ENCODE data around the gene DOLK. TPM values are rescaled to one million over a fixed set of nuclear protein-coding genes. Genes with fewer than 3 reads are reported as not detected.

DOLK gene
- total and polyA plus RNA-seq, 10 of the 15 experiments (the other 5 are each of a cell fraction or from before 2014, with no cell fraction given), result 1.9 to 18.2 (median 9.1) TPM

- in situ Hi-C loops (cut with MboI), result no loop called here
- no peak overlapping the region for H3K4me2 ChIP-seq (ENCODE audit: control insufficient read depth, insufficient read depth)
- TF ChIP-seq TCF7 (IDR thresholded peaks at IDR 0.05; ENCODE audit: borderline replicate concordance) (no peak), USF2 (IDR thresholded peaks at IDR 0.05; ENCODE audit: borderline replicate concordance, low read depth, low read length) (no peak), CTCF (IDR thresholded peaks at IDR 0.05 in 2 of 3, conservative IDR thresholded peaks at IDR 0.05 in 1 of 3; ENCODE audit: control insufficient read depth in 2 of 3, extremely low read depth in 1 of 3, insufficient read depth in 1 of 3, low read depth in 3 of 3, low read length in 3 of 3) (no peak)
- no peak for ATAC-seq
- H3K9me3 ChIP-seq (replicated peaks; ENCODE audit: control insufficient read depth, insufficient read depth, low read length), result no peaks in the 10 kb centered on the region
- FAIRE-seq, result no peak
- H4K20me1 ChIP-seq (ENCODE audit: control insufficient read depth, insufficient read depth), result no peaks in the 10 kb centered on the region
- WGBS (ENCODE audit: insufficient coverage, insufficient replicate concordance, low lambda C conversion rate, missing lambda C conversion rate), result 27% methylated on average over 11 of the region's 11 CpGs
- no peak overlapping the region for H3K4me3 ChIP-seq
- no peaks in the 10 kb centered on the region for H3K79me2 ChIP-seq (ENCODE audit: control insufficient read depth, insufficient read depth, low read length)
- POLR2A ChIA-PET, result interaction anchor here (0.5 to 0.7 kb wide), 2 partner anchors 94 to 202 kb away, joined by 3 to 10 read pairs; no protein-coding TSS in a partner anchor
- SMC1A ChIA-PET (ENCODE audit: uncharacterized antibody, unreplicated experiment), result no interaction called here
- H3K9ac ChIP-seq (ENCODE audit: control insufficient read depth, insufficient read depth, low read length), result no peak overlapping the region
- CTCF ChIA-PET, result interaction anchor here (0.6 to 1.4 kb wide), 3 partner anchors 8 to 737 kb away, joined by 3 to 9 read pairs (median 4); no protein-coding TSS in a partner anchor
- no peak overlapping the region for H3K27ac ChIP-seq (ENCODE audit: control insufficient read depth, insufficient read depth)
- intact Hi-C loops (cut with micrococcal nuclease; ENCODE audit: unreplicated experiment), result no loop called here
- DNase-seq (ENCODE audit: low read depth, low spot score), result no peak
- no peak overlapping the region for H2AFZ ChIP-seq (ENCODE audit: control insufficient read depth, low read depth, low read length)
- no peaks in the 10 kb centered on the region for H3K27me3 ChIP-seq (replicated peaks in 1 of 2; ENCODE audit: control insufficient read depth in 2 of 2, insufficient read depth in 2 of 2, low read length in 1 of 2)
- no TSS peak for BruUV-seq (replicated peaks)
- no peaks in the 10 kb centered on the region for H3K4me1 ChIP-seq (ENCODE audit: control insufficient read depth, insufficient read depth, low read length)
- H3K36me3 ChIP-seq (ENCODE audit: control insufficient read depth in 2 of 2, insufficient read depth in 2 of 2, low read length in 1 of 2), result no peaks in the 10 kb centered on the region
- RAD21 ChIA-PET (ENCODE audit: unreplicated experiment), result no interaction called here
Observed at GRCh38 chr9:128936171-128936865, 11.1 kb downstream of the DOLK start.
